ENCODE results near the gene RICTOR.
"Not testable (repeated sequence)": the region's sequence is repeated elsewhere in the genome, so short reads cannot be mapped to it uniquely, and the experiment has no call there.

Gene RICTOR

DNA sequence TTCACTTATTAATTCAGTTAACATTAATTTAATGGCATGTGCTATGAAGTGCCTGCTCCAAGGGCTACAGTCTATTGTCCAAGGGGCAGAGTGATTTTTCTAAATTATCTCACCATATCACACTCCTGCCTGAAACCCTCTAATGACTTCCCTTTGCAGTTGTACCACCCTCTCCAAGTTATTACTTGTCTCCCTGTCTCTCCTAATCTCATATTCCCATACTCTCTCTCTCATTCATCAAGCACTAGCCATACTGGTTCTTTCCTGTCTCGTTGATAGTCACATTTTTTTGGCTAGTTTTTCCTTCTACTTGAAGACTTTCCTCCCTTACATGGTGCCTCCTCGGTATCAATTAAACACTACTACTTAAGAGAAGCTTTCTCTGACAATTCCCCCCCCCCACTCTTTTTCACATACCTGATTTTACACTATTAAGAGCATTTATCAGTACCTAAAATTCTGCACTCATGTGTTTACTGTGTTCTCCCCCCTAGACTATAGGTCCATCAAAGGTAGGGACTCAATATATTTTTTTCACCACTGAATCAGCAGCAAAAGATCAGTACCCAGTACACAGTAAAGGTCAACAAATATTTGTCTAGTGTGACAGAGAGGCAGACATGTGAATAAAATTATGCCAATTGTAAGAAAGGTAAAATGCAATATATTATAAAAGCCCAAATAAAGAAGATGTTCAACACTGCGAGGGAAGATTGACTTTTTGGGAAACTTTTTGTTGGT is 19.0 kb downstream of the RICTOR start:
- TF ChIP-seq, protein P1, sequence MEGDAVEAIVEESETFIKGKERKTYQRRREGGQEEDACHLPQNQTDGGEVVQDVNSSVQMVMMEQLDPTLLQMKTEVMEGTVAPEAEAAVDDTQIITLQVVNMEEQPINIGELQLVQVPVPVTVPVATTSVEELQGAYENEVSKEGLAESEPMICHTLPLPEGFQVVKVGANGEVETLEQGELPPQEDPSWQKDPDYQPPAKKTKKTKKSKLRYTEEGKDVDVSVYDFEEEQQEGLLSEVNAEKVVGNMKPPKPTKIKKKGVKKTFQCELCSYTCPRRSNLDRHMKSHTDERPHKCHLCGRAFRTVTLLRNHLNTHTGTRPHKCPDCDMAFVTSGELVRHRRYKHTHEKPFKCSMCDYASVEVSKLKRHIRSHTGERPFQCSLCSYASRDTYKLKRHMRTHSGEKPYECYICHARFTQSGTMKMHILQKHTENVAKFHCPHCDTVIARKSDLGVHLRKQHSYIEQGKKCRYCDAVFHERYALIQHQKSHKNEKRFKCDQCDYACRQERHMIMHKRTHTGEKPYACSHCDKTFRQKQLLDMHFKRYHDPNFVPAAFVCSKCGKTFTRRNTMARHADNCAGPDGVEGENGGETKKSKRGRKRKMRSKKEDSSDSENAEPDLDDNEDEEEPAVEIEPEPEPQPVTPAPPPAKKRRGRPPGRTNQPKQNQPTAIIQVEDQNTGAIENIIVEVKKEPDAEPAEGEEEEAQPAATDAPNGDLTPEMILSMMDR (conservative IDR thresholded peaks at IDR 0.05): no peak
- TF ChIP-seq ZFX (IDR thresholded peaks at IDR 0.05): no peak

DNA sequence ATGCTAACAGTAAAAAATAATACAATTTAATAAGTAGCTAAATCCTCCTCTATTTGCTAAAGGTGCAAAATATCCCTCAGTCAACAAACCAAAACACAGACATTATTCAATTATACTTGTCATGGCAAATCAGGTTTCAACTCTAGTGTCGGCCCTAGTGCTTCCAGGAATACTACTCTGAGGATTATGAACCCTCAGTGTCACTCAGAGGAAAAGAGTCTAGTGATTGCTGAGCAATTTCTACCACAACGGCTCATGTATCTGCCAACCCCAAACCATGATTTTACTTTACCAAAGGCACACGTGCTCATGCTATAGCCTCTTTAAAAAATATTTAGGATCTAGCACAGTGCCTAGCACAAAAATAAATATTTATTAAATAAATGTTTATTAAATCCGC is 21.0 kb downstream of the RICTOR start:
- no peak overlapping the region for H3K27ac ChIP-seq
- TF ChIP-seq ZFX (IDR thresholded peaks at IDR 0.05): no peak
- TF ChIP-seq, protein P1 (conservative IDR thresholded peaks at IDR 0.05): no peak

More for the DNA sequence above, 19.0 kb downstream of the RICTOR start:
- no peak overlapping the region for H3K27ac ChIP-seq

DNA sequence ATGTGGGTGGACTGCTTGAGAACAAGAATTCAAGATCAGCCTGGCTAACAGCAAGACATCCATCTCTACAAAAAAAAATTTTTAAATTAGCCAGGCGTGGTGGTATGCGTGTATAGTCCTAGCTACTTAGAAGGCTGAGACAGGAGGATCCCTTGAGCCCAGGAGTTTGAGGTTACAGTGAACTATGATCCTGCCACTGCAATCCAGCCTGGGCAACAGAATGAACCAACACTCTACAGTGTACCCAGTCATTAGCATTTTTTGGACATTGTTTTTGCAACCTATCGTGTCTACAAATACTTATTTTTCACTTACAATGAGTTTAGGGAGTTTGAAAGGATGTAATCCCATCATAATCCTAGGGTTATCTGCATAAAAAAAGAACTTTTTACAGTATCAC is 22.1 kb downstream of the RICTOR start:
- no peak overlapping the region for H3K27ac ChIP-seq
- TF ChIP-seq, protein P1 (conservative IDR thresholded peaks at IDR 0.05): no peak
- TF ChIP-seq ZFX (IDR thresholded peaks at IDR 0.05): no peak

DNA sequence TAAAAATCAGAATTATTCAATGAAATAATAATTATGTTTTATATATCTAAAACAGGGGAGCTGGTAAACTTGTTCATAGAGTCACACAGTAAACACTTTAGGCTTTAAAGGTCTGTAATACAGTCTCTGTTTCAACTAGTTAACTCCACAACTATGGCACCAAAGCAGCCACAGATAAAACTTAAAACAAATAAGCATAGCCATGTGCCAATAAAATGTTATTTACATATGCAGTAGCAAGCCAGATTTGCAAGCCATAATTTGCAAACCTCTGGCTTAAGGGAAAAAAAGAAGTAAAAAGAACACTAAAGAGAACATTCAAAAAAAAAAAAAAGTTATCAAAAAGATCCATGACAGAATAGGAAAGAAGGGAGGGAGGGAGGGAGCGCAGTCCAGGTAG is 24.9 kb downstream of the RICTOR start:
- no peak overlapping the region for H3K27ac ChIP-seq
- TF ChIP-seq ZFX (IDR thresholded peaks at IDR 0.05): no peak
- TF ChIP-seq, protein P1 (conservative IDR thresholded peaks at IDR 0.05): no peak

DNA sequence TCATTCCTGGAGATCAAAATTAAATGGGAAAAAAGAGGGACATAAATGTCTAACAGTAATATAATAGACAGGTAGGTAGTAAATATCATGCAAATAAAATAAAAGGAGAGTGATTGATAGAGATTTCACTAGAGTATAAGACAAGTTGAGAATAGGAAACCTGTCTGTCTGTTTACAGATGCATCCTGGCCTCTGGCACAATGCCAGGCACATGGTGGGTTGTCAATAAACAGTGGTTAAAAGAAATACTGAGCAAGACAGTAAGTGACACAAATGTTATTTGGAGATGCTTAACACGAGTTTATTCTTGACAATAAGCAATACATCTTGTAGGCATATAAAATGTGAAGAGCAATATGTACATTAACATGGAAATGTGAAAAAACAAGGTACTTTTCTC is 33.3 kb downstream of the RICTOR start:
- TF ChIP-seq, protein P1 (conservative IDR thresholded peaks at IDR 0.05): no peak
- no peak for TF ChIP-seq ZFX (IDR thresholded peaks at IDR 0.05)
- H3K27ac ChIP-seq: no peak overlapping the region

DNA sequence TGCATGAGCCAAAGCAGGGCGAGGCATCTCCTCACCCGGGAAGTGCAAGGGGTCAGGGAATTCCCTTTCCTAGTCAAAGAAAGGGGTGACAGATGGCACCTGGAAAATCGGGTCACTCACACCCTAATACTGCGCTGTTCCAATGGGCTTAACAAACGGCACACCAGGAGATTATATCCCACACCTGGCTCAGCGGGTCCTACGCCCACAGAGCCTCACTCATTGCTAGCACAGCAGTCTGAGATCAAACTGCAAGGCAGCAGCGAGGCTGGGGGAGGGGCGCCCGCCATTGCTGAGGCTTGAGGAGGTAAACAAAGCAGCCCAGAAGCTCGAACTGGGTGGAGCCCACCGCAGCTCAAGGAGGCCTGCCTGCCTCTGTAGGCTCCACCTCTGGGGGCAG is 39.7 kb downstream of the RICTOR start:
- not testable (repeated sequence) for H3K27ac ChIP-seq

DNA sequence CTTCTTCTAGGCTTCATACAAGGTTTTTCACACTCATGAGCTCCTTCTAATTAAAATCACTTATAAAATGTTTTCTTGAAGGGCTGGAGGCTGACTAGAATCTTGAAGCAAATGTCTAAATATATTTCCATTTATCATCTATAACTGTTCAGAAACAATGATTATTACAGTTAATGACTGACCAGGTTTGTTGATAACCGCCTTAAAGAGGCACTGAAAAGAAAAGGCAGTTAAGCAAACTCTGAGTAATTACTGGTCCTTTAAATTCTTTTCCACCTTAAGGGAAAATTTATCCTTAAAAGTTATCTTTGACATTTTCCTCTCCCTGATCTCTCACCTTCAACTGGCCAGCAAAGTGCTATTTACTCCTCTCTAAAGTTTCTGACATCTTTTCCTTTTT is 43.2 kb downstream of the RICTOR start:
- H3K27ac ChIP-seq: no peak overlapping the region
- TF ChIP-seq, protein P1 (conservative IDR thresholded peaks at IDR 0.05): no peak
- no peak for TF ChIP-seq ZFX (IDR thresholded peaks at IDR 0.05)

DNA sequence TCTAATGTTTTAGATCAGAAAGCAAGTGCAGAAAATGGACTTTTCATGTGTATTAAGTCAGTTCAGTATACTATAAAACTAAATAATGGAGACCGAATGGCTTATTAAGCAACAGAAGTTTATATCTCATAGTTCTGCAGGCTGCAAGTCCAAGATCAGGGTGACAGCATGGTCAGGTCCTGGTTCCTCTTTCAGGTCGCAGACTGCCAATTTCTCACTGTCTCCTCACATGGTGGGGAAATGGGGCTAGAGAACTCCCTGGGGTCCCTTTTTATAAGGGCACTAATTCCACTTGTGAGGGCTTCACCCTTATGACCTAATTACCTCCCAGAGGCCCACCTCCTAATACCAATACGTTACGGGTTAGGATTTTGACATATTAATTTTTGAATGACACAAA is 48.7 kb downstream of the RICTOR start:
- H3K27ac ChIP-seq: no peak overlapping the region
- no peak for TF ChIP-seq ZFX (IDR thresholded peaks at IDR 0.05)
- TF ChIP-seq, protein P1 (conservative IDR thresholded peaks at IDR 0.05): no peak

Data from C4-2B (cell line).